SK-N-SH (cell line): Measurements from ENCODE around the gene ENTHD1.

Source experiments
- CTCF ChIP-seq: fragments of 200-600 bp; sonication (generic); IDR thresholded peaks from 2 replicates; pipeline ENCODE4 v1.6.1; 2017; ENCODE audit warnings: antibody characterized with exemption, mild to moderate bottlenecking, moderate library complexity
- RXRA ChIP-seq: IDR thresholded peaks from 2 replicates; pipeline ENCODE4 v1.4.0; 2012; ENCODE audit warnings: low read depth, mild to moderate bottlenecking, borderline replicate concordance
- USF2 ChIP-seq: fragments of 150-350 bp; IDR thresholded peaks from 2 replicates; pipeline ENCODE4 v1.6.1; 2017; ENCODE audit warnings: antibody characterized with exemption, low read length, low read depth, borderline replicate concordance

- no peak for TF ChIP-seq CTCF
- TF ChIP-seq USF2: no peak
- no peak for TF ChIP-seq RXRA
These were observed 173.8 kb downstream of the ENTHD1 start for GRCh38 chr22:39719559-39720450.
